Ovary (tissue), 9 donors: Measurements from ENCODE around the gene MAP6D1. TPM values are rescaled to one million over a fixed set of nuclear protein-coding genes. Genes with fewer than 3 reads are reported as not detected.

ENCODE experiments used
- DNase-seq, 5 donors: peaks; one replicate each; pipeline ENCODE4 v3.0.0-alpha.2; 2019 to 2020
- H3K27ac ChIP-seq, 2 donors: fragments of 200-600 bp; one replicate each; pipeline versions ENCODE4 v1.5.1 to v1.8.0; 2019 to 2022
- H3K27me3 ChIP-seq: fragments of 200-600 bp; one replicate; pipeline ENCODE4 v1.8.0; 2022
- H3K36me3 ChIP-seq: fragments of 200-600 bp; sonication (generic); one replicate; pipeline ENCODE4 v1.5.1; 2019
- H3K4me1 ChIP-seq: one replicate; pipeline ENCODE4 v1.8.1; 2013; ENCODE audit warnings: mild to moderate bottlenecking, moderate library complexity; ENCODE audit not compliant: insufficient read depth
- H3K4me3 ChIP-seq: fragments of 200-600 bp; sonication (generic); one replicate; pipeline ENCODE4 v1.5.1; 2017
- H3K9me3 ChIP-seq, 2 donors: fragments of 200-600 bp in 1 of 2; sonication (generic) in 1 of 2; one replicate each; pipeline versions ENCODE4 v1.5.1 to v1.8.1; 2013 to 2019; ENCODE audit warnings: mild to moderate bottlenecking in 1 of 2, moderate library complexity in 1 of 2
- CTCF ChIP-seq, 3 donors: fragments of 450-650 bp in 2 of 3; fragments of 200-600 bp in 1 of 3; IDR thresholded peaks; one replicate each; pipeline versions ENCODE4 v1.5.1 to v1.8.0; 2016 to 2022; ENCODE audit warnings: antibody characterized with exemption in 3 of 3, mild to moderate bottlenecking in 1 of 3
- EP300 ChIP-seq: sonication (generic); formaldehyde crosslinking; IDR thresholded peaks from one replicate; pipeline ENCODE4 v1.6.1; 2017; ENCODE audit warnings: antibody characterized with exemption
- POLR2A ChIP-seq: fragments of 450-650 bp; IDR thresholded peaks from one replicate; pipeline ENCODE4 v1.6.1; 2017; ENCODE audit warnings: antibody characterized with exemption, mild to moderate bottlenecking, moderate library complexity
- WGBS, 3 donors: extraction: QIAGEN DNeasy Blood & Tissue Kit in 1 of 3; methylation state at CpG; one replicate each; pipeline versions ENCODE4 v1.1.5 to v1.1.7; 2013 to 2017; 5-methylcytosine and 5-hydroxymethylcytosine counted together
- intact Hi-C, 4 donors: fragments of 100-400 bp; cut with DNase I; formaldehyde crosslinking; loops; one replicate each; pipeline versions ENCODE4 v1.11.0 to v1.15.1; 2022 to 2023
- polyA plus RNA-seq, 2 donors: library from polyadenylated mRNA; stranded (reverse); fragments of 200-250 nt in 1 of 2; fragments of 350-450 nt in 1 of 2; fragmentation: Illumina TruSeq in 1 of 2; extraction: RNeasy Lipid Tissue Mini Kit (QIAGEN cat#74804) in 1 of 2; gene quantifications; one replicate each; pipeline ENCODE4 v1.2.3, GENCODE V29; 2013 to 2014
- total RNA-seq, 7 donors: library from RNA; depleted of rRNA in 2 of 7; stranded (reverse); fragments of >200 nt in 2 of 7; fragmentation: NEBNext Ultra II Directional in 3 of 7; extraction: Animal tissue kit (Norgen Biotek cat#: 25700) in 3 of 7; gene quantifications; one replicate each; pipeline versions ENCODE4 v1.1.0 to v1.2.4, GENCODE V29; 2016 to 2023
- donor health status: DM: no; HTN: no; CAD: no; lungs with moderate emphysema.
- donor health status: DM: no; HTN: no; CAD: no.
- donor health status: Bipolar disorder and iron deficiency.
- donor health status: DM: yes; HTN: yes; CAD: no.
- donor health status: DM: no; HTN: no; CAD: no.
- donor health status: DM: yes; HTN: yes; CAD: no.

Gene MAP6D1
- total and polyA plus RNA-seq, 9 donors, result 0.47 to 3.1 (median 1.2) TPM

GRCh38 chr3:183797996-183798395 is 27.4 kb downstream of the MAP6D1 start:
- H3K4me3 ChIP-seq, result no peak overlapping the region
- intact Hi-C loops, result no loop called here
- H3K4me1 ChIP-seq, result no peaks in the 10 kb centered on the region
- DNase-seq, result no peak
- TF ChIP-seq EP300 (no peak), CTCF (IDR thresholded peaks at IDR 0.05) (no peak), POLR2A (no peak)
- 52 to 64% (median 54%) methylated on average over 9 of the region's 9 CpGs for WGBS, 3 donors
- no peaks in the 10 kb centered on the region for H3K9me3 ChIP-seq
- H3K27me3 ChIP-seq, result no peaks in the 10 kb centered on the region
- H3K36me3 ChIP-seq, result no peaks in the 10 kb centered on the region
- no peak overlapping the region for H3K27ac ChIP-seq

GRCh38 chr3:183796372-183796771 is 29.0 kb downstream of the MAP6D1 start:
- 88 to 96% (median 93%) methylated on average over 6 of the region's 6 CpGs for WGBS, 3 donors
- no peak for TF ChIP-seq CTCF (IDR thresholded peaks at IDR 0.05)
- no peak for TF ChIP-seq EP300
- no peak for TF ChIP-seq POLR2A
- intact Hi-C loops, result no loop called here
- DNase-seq, result no peak
- Histone ChIP-seq H3K27me3 (no peaks in the 10 kb centered on the region), H3K36me3 (no peaks in the 10 kb centered on the region), H3K4me3 (no peak overlapping the region), H3K27ac (no peak overlapping the region), H3K9me3 (no peaks in the 10 kb centered on the region), H3K4me1 (no peaks in the 10 kb centered on the region)

- no peak for DNase-seq
- TF ChIP-seq CTCF (IDR thresholded peaks at IDR 0.05) (no peak), EP300 (no peak), POLR2A (no peak)
- no peaks in the 10 kb centered on the region for H3K27me3 ChIP-seq
- no peak overlapping the region for H3K4me3 ChIP-seq
- 87 to 96% (median 93%) methylated on average over 4 of the region's 4 CpGs for WGBS, 3 donors
- H3K36me3 ChIP-seq, result no peaks in the 10 kb centered on the region
- H3K27ac ChIP-seq, result no peak overlapping the region
- intact Hi-C loops, result loop anchor here in 1 of 4 donors (5.0 kb wide), 1 partner anchor 483 kb away; the partner anchor contains the start of gene ECE2
- no peaks in the 10 kb centered on the region for H3K4me1 ChIP-seq
- no peaks in the 10 kb centered on the region for H3K9me3 ChIP-seq
Observed at GRCh38 chr3:183794452-183794851, 30.9 kb downstream of the MAP6D1 start.

GRCh38 chr3:183792976-183793375 is 32.4 kb downstream of the MAP6D1 start:
- H3K4me3 ChIP-seq, result no peak overlapping the region
- H3K4me1 ChIP-seq, result no peaks in the 10 kb centered on the region
- TF ChIP-seq EP300 (no peak), CTCF (IDR thresholded peaks at IDR 0.05) (no peak), POLR2A (no peak)
- DNase-seq, result no peak
- H3K27ac ChIP-seq, result no peak overlapping the region
- no peaks in the 10 kb centered on the region for H3K9me3 ChIP-seq
- intact Hi-C loops, result loop anchor here in 1 of 4 donors (5.0 kb wide), 1 partner anchor 484 kb away; the partner anchor contains the start of gene ECE2
- H3K36me3 ChIP-seq, result no peaks in the 10 kb centered on the region
- H3K27me3 ChIP-seq, result no peaks in the 10 kb centered on the region
- 89 to 93% (median 90%) methylated on average over 6 of the region's 6 CpGs for WGBS, 3 donors
